Breast epithelium (tissue), 3 donors: Measurements from ENCODE around the gene IL12RB2.

ENCODE experiments used
- CTCF ChIP-seq, 3 donors: fragments of 450-650 bp; IDR thresholded peaks; one replicate each; pipeline ENCODE4 v1.5.1; 2016 to 2017; ENCODE audit warnings: antibody characterized with exemption in 3 of 3, mild to moderate bottlenecking in 3 of 3, moderate library complexity in 3 of 3
- POLR2AphosphoS5 ChIP-seq, 3 donors: sonication (generic); formaldehyde crosslinking; IDR thresholded peaks; one replicate each; pipeline ENCODE4 v1.6.1; 2017; ENCODE audit warnings: antibody characterized with exemption in 3 of 3

- TF ChIP-seq CTCF (IDR thresholded peaks at IDR 0.05) (no peak), POLR2AphosphoS5 (IDR thresholded peaks at IDR 0.05) (no peak)
Measured at GRCh38 chr1:67264152-67264551, 43.5 kb upstream of the IL12RB2 start.
